Mesendoderm (in vitro differentiated cells): Measurements from ENCODE around the gene STON1.

Experiments used
- DNase-seq: peaks from one replicate; pipeline ENCODE4 v3.0.0; 2013
- H2AK5ac ChIP-seq: 2 replicates; pipeline ENCODE4 v1.6.1; 2013; ENCODE audit warnings: low read length, inconsistent platforms
- H2BK120ac ChIP-seq: 2 replicates; pipeline ENCODE4 v1.6.1; 2013; ENCODE audit warnings: low read depth, mild to moderate bottlenecking, low read length, moderate library complexity, mixed read lengths
- H2BK15ac ChIP-seq: replicated peaks from 2 replicates; pipeline ENCODE4 v1.6.1; 2013; ENCODE audit warnings: low read depth, mild to moderate bottlenecking, moderate library complexity
- H2BK5ac ChIP-seq: 2 replicates; pipeline ENCODE4 v1.6.1; 2013; ENCODE audit warnings: low read length, inconsistent platforms
- H3K18ac ChIP-seq: 2 replicates; pipeline ENCODE4 v1.6.1; 2013; ENCODE audit warnings: mild to moderate bottlenecking, low read length, mixed read lengths
- H3K23ac ChIP-seq: one replicate; pipeline ENCODE4 v1.6.1; 2013; ENCODE audit warnings: low read length
- H3K27ac ChIP-seq: 2 replicates; pipeline ENCODE4 v1.5.1; 2013; ENCODE audit warnings: low read depth, mild to moderate bottlenecking, inconsistent platforms, low read length, moderate library complexity
- H3K27me3 ChIP-seq: 2 replicates; pipeline ENCODE4 v1.6.1; 2013; ENCODE audit warnings: low read length, control low read depth, mild to moderate bottlenecking, inconsistent platforms; ENCODE audit not compliant: insufficient read depth, poor library complexity
- H3K36me3 ChIP-seq: 2 replicates; pipeline ENCODE4 v1.6.1; 2013; ENCODE audit warnings: low read length, inconsistent platforms; ENCODE audit not compliant: control insufficient read depth, insufficient read depth
- H3K4ac ChIP-seq: one replicate; pipeline ENCODE4 v1.6.1; 2013; ENCODE audit warnings: low read depth, mild to moderate bottlenecking, low read length, moderate library complexity
- H3K4me1 ChIP-seq: 2 replicates; pipeline ENCODE4 v1.6.1; 2013; ENCODE audit warnings: low read depth, low read length, inconsistent platforms; ENCODE audit not compliant: control insufficient read depth
- H3K4me2 ChIP-seq: 2 replicates; pipeline ENCODE4 v1.6.1; 2013; ENCODE audit warnings: low read length
- H3K4me3 ChIP-seq: 2 replicates; pipeline ENCODE4 v1.5.1; 2013; ENCODE audit warnings: mild to moderate bottlenecking, low read length
- H3K56ac ChIP-seq: one replicate; pipeline ENCODE4 v1.6.1; 2013; ENCODE audit warnings: low read length
- H3K79me1 ChIP-seq: 2 replicates; pipeline ENCODE4 v1.6.1; 2013; ENCODE audit warnings: low read length, inconsistent platforms
- H3K79me2 ChIP-seq: 2 replicates; pipeline ENCODE4 v1.6.1; 2013; ENCODE audit warnings: mild to moderate bottlenecking, low read length; ENCODE audit not compliant: control insufficient read depth, insufficient read depth
- H3K9ac ChIP-seq: 2 replicates; pipeline ENCODE4 v1.6.1; 2013; ENCODE audit warnings: low read length, inconsistent platforms
- H4K5ac ChIP-seq: one replicate; pipeline ENCODE4 v1.6.1; 2013; ENCODE audit warnings: low read length
- H4K8ac ChIP-seq: one replicate; pipeline ENCODE4 v1.6.1; 2013; ENCODE audit warnings: low read depth, mild to moderate bottlenecking, control low read depth, low read length, moderate library complexity
- WGBS: extraction: QIAGEN DNeasy Blood & Tissue Kit; methylation state at CpG from one replicate; pipeline ENCODE4 v1.1.7; 2013; ENCODE audit warnings: low lambda C conversion rate, missing lambda C conversion rate; ENCODE audit not compliant: insufficient coverage; ENCODE audit errors: extremely low coverage; 5-methylcytosine and 5-hydroxymethylcytosine counted together

The STON1 gene

DNA sequence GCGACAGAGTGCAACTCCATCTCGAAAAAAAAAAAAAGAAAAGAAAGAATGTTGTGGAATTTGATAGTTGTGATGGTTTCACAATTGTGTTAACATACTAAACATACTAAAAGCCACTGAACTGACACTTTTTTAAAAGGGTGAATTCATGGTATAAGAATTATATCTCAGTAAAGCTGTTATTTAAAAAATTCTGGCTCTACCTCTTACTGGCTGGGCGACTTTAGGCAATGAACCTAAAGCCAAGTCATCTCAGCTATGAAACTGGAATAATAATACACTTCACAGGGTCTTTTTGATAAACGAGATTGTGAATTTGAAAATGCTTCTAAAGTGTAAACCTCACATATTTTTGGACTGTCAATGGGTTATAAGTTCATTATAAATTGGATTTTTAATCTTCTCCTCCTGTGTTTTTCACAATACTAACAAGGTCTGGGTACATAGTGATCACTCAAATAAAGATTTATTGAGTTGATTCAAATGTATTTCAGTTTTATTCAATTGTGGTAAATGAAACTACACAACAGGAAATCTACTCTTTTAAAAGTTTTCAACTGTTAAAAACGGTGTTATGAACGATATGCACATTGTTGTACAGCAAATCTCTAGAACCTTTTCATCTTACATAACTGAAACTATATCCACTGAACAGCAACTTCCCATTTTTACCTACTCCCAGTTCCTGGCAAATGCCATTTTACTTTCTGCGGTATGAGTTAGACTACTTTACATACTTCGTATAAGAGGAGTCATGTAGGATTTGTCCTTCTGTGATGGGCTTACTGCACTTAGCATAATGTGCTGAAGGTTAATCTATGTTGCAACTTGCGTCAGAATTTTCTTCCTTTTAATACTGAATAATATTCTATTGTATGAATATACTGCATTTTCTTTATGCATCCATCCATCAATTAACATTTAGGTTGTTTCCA lies 44.7 kb downstream of the STON1 start:
- no peak overlapping the region for H3K9ac ChIP-seq
- no peaks in the 10 kb centered on the region for H3K36me3 ChIP-seq
- no peaks in the 10 kb centered on the region for H3K27me3 ChIP-seq
- H3K27ac ChIP-seq: no peak overlapping the region
- no peaks in the 10 kb centered on the region for H3K79me1 ChIP-seq
- H3K79me2 ChIP-seq: no peaks in the 10 kb centered on the region
- DNase-seq: no peak
- no peak overlapping the region for H3K23ac ChIP-seq
- no CpG with 5 or more reads among the region's 9 CpGs for WGBS
- H3K4ac ChIP-seq: no peak overlapping the region
- no peak overlapping the region for H3K4me3 ChIP-seq
- H2BK5ac ChIP-seq: no peak overlapping the region
- H3K4me2 ChIP-seq: no peak overlapping the region
- no peak overlapping the region for H2BK15ac ChIP-seq
- no peak overlapping the region for H4K5ac ChIP-seq
- H3K18ac ChIP-seq: no peak overlapping the region
- no peak overlapping the region for H3K56ac ChIP-seq
- H4K8ac ChIP-seq: no peak overlapping the region
- no peak overlapping the region for H2AK5ac ChIP-seq
- no peaks in the 10 kb centered on the region for H3K4me1 ChIP-seq
- no peak overlapping the region for H2BK120ac ChIP-seq

DNA sequence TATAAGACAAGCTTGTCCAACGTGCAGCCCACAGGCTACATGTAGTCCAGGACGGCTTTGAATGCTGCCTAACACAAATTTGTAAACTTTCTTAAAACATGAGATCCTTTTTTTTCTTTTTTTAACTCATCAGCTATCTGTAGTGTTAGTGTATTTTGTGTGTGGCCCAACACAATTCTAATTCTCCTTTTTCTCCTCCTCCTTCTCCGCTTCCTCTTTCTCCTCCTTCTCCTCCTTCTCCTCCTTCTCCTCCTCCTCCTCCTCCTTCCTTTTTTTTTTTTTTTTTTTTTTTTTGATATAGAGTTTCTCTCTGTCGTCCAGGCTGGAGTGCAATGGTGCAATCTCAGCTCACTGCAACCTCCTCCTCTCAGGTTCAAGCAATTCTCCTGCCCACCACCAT lies 48.4 kb downstream of the STON1 start:
- Histone ChIP-seq H3K56ac (no peak overlapping the region), H3K4me3 (no peak overlapping the region), H3K23ac (no peak overlapping the region), H2BK120ac (no peak overlapping the region), H3K9ac (no peak overlapping the region), H3K79me1 (no peaks in the 10 kb centered on the region), H2AK5ac (no peak overlapping the region), H3K4me1 (no peaks in the 10 kb centered on the region), H2BK5ac (no peak overlapping the region), H3K36me3 (no peaks in the 10 kb centered on the region), H4K5ac (no peak overlapping the region), H3K4ac (no peak overlapping the region), H2BK15ac (no peak overlapping the region), H3K4me2 (no peak overlapping the region), H3K27ac (no peak overlapping the region), H4K8ac (no peak overlapping the region), H3K79me2 (no peaks in the 10 kb centered on the region), H3K27me3 (no peaks in the 10 kb centered on the region), H3K18ac (no peak overlapping the region)
- no peak for DNase-seq
- WGBS: no CpG with 5 or more reads among the region's 4 CpGs

DNA sequence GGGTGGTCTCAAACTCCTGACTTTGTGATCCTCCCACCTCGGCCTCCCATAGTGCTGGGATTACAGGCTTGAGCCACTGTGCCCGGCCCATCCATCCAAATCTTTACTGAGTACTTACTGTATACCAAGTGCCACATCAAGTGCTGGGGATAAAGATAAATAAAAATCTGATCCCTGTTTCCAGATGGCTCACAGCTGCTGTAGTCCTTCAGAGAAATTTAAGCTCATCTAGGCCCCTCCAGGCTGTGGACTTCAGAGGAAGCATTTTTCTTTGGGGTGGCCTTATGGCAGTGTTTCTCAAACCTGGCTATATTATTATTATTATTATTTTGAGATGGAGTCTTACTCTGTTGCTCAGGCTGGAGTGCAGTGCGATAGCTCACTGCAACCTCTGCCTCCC lies 54.0 kb downstream of the STON1 start:
- Histone ChIP-seq H3K4me2 (no peak overlapping the region), H3K18ac (no peak overlapping the region), H3K9ac (no peak overlapping the region), H2AK5ac (no peak overlapping the region), H3K27me3 (no peaks in the 10 kb centered on the region), H3K79me1 (no peaks in the 10 kb centered on the region), H4K8ac (no peak overlapping the region), H3K79me2 (no peaks in the 10 kb centered on the region), H3K4me1 (no peaks in the 10 kb centered on the region), H3K56ac (no peak overlapping the region), H2BK15ac (no peak overlapping the region), H3K4me3 (no peak overlapping the region), H3K4ac (no peak overlapping the region), H4K5ac (no peak overlapping the region), H3K23ac (no peak overlapping the region), H2BK120ac (no peak overlapping the region), H2BK5ac (no peak overlapping the region), H3K27ac (no peak overlapping the region), H3K36me3 (no peaks in the 10 kb centered on the region)
- no CpG with 5 or more reads among the region's 3 CpGs for WGBS
- DNase-seq: no peak

DNA sequence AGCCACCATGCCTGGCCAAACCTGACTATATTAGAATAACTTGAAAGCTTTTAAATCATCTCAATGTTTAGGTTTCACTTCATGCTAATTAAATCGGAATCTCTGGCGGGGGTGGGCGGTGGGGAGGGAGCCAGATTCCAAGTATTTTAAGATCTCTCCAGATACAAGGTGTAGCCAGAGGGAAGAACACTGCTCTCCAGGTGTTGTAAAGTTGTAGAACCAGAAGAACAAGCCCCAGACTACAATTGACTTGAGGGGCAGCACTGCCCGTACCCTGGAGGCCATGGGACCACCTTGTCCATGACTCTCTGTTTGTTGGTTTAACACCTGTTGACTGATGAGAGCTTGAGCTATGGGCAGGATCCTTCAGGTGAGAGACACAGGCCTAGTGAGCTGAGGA lies 54.6 kb downstream of the STON1 start:
- Histone ChIP-seq H3K23ac (no peak overlapping the region), H3K18ac (no peak overlapping the region), H3K36me3 (no peaks in the 10 kb centered on the region), H4K5ac (no peak overlapping the region), H3K4me1 (no peaks in the 10 kb centered on the region), H3K4ac (no peak overlapping the region), H2BK120ac (no peak overlapping the region), H3K27ac (no peak overlapping the region), H2BK5ac (no peak overlapping the region), H3K27me3 (no peaks in the 10 kb centered on the region), H3K4me3 (no peak overlapping the region), H2BK15ac (no peak overlapping the region), H4K8ac (no peak overlapping the region), H3K79me2 (no peaks in the 10 kb centered on the region), H3K79me1 (no peaks in the 10 kb centered on the region), H2AK5ac (no peak overlapping the region), H3K4me2 (no peak overlapping the region), H3K56ac (no peak overlapping the region), H3K9ac (no peak overlapping the region)
- DNase-seq: peak; percentile 18
- no CpG with 5 or more reads among the region's 4 CpGs for WGBS

DNA sequence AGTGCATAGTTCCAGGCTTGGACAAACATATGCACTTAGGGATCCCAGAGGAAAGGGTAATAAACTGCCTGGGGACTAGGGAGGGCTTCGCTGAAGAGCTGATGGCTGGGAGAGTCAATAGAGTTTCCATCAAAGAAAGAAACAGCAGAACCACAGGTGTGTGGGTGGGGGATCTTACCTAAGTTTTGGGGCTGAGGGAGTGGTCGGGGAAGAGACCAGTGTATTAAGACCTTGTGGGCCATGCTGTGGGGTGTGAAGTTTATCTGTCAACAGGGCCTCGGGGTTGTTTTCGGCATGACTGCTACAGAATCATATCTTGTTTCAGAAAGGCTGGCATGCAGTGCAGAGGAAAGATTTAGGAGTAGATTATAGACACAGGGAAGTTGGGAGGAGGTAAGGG lies 56.5 kb downstream of the STON1 start:
- no peak overlapping the region for H3K18ac ChIP-seq
- H4K8ac ChIP-seq: no peak overlapping the region
- no peaks in the 10 kb centered on the region for H3K36me3 ChIP-seq
- no CpG with 5 or more reads among the region's 4 CpGs for WGBS
- H3K4me3 ChIP-seq: no peak overlapping the region
- no peak overlapping the region for H3K23ac ChIP-seq
- no peak overlapping the region for H4K5ac ChIP-seq
- H2BK5ac ChIP-seq: no peak overlapping the region
- H2BK15ac ChIP-seq: no peak overlapping the region
- H2AK5ac ChIP-seq: no peak overlapping the region
- no peaks in the 10 kb centered on the region for H3K4me1 ChIP-seq
- H3K56ac ChIP-seq: no peak overlapping the region
- no peaks in the 10 kb centered on the region for H3K79me2 ChIP-seq
- no peak overlapping the region for H3K27ac ChIP-seq
- DNase-seq: no peak
- H2BK120ac ChIP-seq: no peak overlapping the region
- no peak overlapping the region for H3K4me2 ChIP-seq
- no peaks in the 10 kb centered on the region for H3K27me3 ChIP-seq
- H3K9ac ChIP-seq: no peak overlapping the region
- H3K4ac ChIP-seq: no peak overlapping the region
- no peaks in the 10 kb centered on the region for H3K79me1 ChIP-seq

DNA sequence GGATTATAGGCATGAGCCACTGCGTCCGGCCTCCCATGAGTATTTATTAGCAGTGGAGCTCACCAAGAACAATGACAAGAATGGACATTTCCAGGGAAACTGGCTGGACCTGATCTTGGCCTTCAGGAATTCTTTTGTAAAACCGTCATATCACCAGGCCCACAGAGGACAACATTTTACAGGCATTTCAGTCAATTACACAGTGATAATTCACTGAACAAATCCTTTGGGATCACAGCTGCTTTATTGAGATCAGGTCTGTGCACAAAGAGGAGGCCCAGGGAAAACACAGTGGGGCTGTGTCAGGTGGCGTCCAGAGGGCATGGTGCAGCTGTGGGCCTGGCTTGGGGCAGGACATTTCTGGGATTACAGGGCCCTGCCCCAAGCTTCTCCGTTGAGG lies 57.6 kb downstream of the STON1 start:
- Histone ChIP-seq H2AK5ac (no peak overlapping the region), H2BK120ac (no peak overlapping the region), H3K4me2 (no peak overlapping the region), H3K9ac (no peak overlapping the region), H3K36me3 (no peaks in the 10 kb centered on the region), H3K23ac (no peak overlapping the region), H3K4ac (no peak overlapping the region), H2BK15ac (no peak overlapping the region), H3K56ac (no peak overlapping the region), H3K27ac (no peak overlapping the region), H3K18ac (no peak overlapping the region), H3K27me3 (no peaks in the 10 kb centered on the region), H3K79me1 (no peaks in the 10 kb centered on the region), H4K5ac (no peak overlapping the region), H3K4me3 (no peak overlapping the region), H4K8ac (no peak overlapping the region), H3K79me2 (no peaks in the 10 kb centered on the region), H3K4me1 (no peaks in the 10 kb centered on the region), H2BK5ac (no peak overlapping the region)
- DNase-seq: no peak
- WGBS: no CpG with 5 or more reads among the region's 5 CpGs
